Activated T-cell treated with anti-CD3 and anti-CD28 coated beads, Interleukin-2, amount 50 U/mL, for 24 hours (primary cell): ENCODE results near the gene CCDC50.

Source experiments
- DNase-seq: peaks from one replicate; pipeline ENCODE4 v3.0.0-alpha.2; 2020
- H3K27ac Mint-ChIP-seq: 2 replicates; pipeline ENCODE4 v1.8.0; 2020; ENCODE audit warnings: mild to moderate bottlenecking, mixed read lengths
- H3K27me3 Mint-ChIP-seq: 2 replicates; pipeline ENCODE4 v1.8.0; 2020; ENCODE audit warnings: mixed read lengths
- H3K36me3 Mint-ChIP-seq: 2 replicates; pipeline ENCODE4 v1.8.0; 2020; ENCODE audit warnings: low read depth, mixed read lengths
- H3K4me1 Mint-ChIP-seq: 2 replicates; pipeline ENCODE4 v1.8.0; 2020; ENCODE audit warnings: low read depth, mixed read lengths
- H3K4me3 Mint-ChIP-seq: 2 replicates; pipeline ENCODE4 v1.8.0; 2020; ENCODE audit warnings: mild to moderate bottlenecking, moderate library complexity, mixed read lengths
- H3K9me3 Mint-ChIP-seq: 2 replicates; pipeline ENCODE4 v1.8.0; 2020; ENCODE audit warnings: mixed read lengths

The CCDC50 gene

DNA sequence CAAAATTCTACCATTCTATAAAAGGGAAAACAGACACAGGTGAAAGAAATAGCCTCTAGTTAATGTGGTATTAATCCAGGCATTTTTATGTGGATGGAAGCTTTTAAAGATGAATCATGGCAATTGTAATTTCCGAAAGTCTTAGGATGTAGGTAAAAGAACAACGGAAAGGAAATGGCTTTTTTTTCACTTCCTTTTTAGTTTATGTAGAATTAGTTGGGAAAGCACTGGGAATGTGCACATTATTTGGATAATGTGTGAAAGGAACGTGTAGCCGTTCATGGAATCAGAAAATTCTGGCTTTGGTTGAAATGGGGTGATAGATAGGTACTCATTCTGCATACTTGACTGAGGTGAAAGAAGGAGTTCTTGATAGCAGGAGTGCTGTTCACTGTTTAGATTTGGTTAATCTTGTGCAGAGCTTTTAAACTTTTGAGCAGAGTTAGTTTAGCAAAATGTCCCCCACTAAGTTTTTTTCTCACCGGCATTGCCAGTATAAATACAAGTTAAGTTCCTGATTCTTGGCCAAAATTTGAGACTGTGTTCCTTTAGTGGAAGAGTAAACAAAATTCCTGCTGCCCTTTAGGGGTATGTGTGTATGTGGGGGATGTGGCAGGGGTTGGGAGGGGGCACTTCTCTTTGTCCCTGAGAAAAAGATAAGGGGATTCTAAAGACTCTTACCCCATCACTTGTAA lies 21.3 kb downstream of the CCDC50 start:
- Mint-ChIP-seq H3K27me3 (no peaks in the 10 kb centered on the region), H3K4me1 (peaks cover 9% of the 10 kb centered on the region), H3K36me3 (no peaks in the 10 kb centered on the region), H3K9me3 (no peaks in the 10 kb centered on the region), H3K27ac (no peak overlapping the region), H3K4me3 (no peak overlapping the region)
- DNase-seq = no peak

DNA sequence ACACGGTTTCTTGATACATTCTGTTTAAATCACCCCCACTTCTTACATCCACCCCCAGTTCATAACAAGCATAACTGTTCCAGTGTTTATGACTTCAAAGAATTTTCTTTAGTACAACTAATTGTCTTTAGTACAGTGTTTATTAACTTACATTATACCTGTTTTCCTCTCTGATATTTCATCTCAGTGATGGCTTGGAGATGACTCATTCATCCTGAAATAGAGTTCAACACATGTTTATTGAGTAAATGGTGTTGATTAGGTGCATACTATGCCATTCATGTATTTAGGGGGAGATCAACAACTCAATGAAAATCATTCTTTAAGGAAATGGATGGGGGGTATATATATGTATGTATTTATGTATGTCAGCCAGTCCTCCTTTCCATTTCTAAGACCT lies 22.8 kb downstream of the CCDC50 start:
- DNase-seq = no peak
- H3K4me3 Mint-ChIP-seq = no peak overlapping the region
- H3K27ac Mint-ChIP-seq = no peak overlapping the region
- no peaks in the 10 kb centered on the region for H3K9me3 Mint-ChIP-seq
- no peaks in the 10 kb centered on the region for H3K27me3 Mint-ChIP-seq
- no peaks in the 10 kb centered on the region for H3K36me3 Mint-ChIP-seq
- peaks cover 12% of the 10 kb centered on the region for H3K4me1 Mint-ChIP-seq

DNA sequence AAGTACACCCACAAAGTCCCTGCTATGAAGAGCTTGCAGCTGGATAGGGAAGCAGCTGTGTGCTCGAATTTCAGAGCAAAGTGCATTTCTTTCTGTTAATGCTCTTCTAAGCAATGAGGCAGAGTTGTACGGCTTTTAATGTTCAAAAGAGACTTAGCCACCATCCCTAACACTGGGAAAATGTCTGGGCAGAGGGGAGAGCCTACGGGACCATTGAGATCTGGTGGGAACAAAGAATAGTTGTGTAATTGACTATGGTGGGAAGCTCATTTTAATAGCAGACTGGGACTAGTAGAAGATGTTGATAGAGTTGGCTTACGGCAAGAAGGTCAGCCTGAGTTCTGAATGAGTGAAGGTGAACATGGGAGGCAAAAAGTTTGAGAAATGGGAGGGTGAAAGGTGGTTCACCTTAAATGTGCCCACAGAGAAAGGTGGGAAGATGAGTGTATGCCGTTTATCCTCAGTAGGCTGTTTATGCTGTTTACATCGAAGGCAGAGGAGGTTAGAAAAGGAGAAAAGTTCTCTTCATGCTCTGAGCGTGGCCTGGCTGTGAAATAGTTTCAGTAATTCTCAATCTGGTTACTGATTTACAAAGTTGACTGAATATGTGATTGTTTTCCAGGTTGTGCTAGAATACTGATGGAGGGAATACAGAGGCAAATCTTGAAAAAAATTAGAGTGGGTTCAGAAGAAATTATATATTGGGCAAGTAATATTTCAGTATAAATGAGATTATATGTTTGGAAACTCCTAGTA lies 24.0 kb downstream of the CCDC50 start:
- H3K4me3 Mint-ChIP-seq = no peak overlapping the region
- DNase-seq = no peak
- H3K36me3 Mint-ChIP-seq = no peaks in the 10 kb centered on the region
- H3K27me3 Mint-ChIP-seq = no peaks in the 10 kb centered on the region
- no peak overlapping the region for H3K27ac Mint-ChIP-seq
- H3K9me3 Mint-ChIP-seq = no peaks in the 10 kb centered on the region
- H3K4me1 Mint-ChIP-seq = peaks cover 11% of the 10 kb centered on the region

DNA sequence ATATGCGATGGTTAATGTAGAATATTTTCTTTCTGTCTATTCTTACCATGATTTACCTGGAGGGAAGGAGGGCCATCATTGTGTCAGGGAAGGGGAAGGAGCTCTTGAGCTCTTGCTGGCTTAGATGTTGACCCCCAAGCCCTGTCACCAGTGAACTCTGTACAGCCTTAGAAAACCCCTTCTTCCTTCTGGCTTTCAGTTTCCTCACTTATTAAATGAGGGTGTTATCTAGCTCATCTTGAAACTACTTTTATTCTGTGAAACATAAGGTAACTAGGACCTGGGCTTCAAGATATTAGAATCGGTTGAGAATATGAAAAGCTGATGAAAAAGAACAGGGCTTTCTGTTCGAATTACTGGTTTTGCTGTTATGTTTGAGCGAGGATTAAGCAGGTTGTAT lies 26.2 kb downstream of the CCDC50 start:
- peaks cover 5% of the 10 kb centered on the region for H3K36me3 Mint-ChIP-seq
- peaks cover 20% of the 10 kb centered on the region for H3K4me1 Mint-ChIP-seq
- H3K27me3 Mint-ChIP-seq = no peaks in the 10 kb centered on the region
- no peak overlapping the region for H3K4me3 Mint-ChIP-seq
- H3K9me3 Mint-ChIP-seq = no peaks in the 10 kb centered on the region
- no peak overlapping the region for H3K27ac Mint-ChIP-seq
- DNase-seq = no peak

DNA sequence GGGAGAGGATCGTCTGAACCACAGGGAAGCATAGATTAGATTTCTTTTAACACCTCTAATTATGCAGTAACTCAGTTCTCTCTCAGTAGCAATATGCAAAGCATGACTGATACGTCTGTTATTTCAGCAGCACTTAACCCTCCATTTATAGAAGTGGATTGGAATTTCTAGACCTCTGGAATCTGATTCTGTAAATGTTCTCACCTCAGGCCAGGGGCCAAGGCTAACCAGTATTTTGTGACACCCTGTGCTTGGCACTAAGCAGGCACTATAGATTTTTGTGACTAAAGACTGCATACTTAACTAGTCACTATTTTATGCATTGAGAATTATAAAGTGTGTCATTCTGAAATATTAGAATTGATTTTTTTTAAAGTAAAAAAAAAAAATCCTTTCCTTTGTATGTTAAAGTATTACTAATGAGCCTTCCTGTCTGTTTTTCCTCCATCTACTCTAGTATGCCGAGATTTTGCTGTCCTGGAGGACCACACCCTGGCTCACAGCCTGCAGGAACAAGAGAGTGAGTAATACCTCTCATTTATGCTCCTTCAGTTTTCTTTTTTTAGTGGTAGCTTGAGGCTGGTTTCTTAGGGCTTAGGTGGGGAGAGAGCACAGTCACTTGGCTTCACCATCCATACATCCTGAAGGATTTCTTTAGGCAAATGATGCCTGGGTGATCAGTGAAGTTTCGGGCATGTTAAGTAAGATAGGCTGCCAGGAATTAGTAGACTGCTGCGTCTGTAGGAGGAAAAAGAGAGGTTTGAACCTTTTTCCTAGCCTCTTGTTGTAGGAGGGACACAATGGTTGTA lies 27.6 kb downstream of the CCDC50 start:
- no peak overlapping the region for H3K27ac Mint-ChIP-seq
- H3K9me3 Mint-ChIP-seq = no peaks in the 10 kb centered on the region
- no peak for DNase-seq
- H3K36me3 Mint-ChIP-seq = peaks cover 5% of the 10 kb centered on the region
- peaks cover 20% of the 10 kb centered on the region for H3K4me1 Mint-ChIP-seq
- H3K27me3 Mint-ChIP-seq = no peaks in the 10 kb centered on the region
- no peak overlapping the region for H3K4me3 Mint-ChIP-seq

DNA sequence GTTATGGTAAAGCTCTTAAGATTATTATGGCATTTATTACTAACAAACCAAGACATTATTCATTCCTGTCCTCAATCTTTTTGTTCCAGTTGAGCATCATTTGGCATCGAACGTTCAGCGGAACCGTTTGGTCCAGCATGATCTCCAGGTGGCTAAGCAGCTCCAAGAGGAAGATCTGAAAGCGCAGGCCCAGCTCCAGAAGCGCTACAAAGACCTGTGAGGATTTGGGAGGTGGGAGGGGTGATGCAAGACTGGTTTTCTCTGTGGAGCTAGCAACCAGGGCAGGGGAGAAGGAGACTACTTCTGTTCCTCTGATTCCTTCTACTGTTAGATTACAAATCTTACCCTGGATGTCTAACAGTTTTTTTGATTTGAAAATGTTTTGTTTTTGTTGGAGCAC lies 28.7 kb downstream of the CCDC50 start:
- H3K36me3 Mint-ChIP-seq = peaks cover 6% of the 10 kb centered on the region
- no peak overlapping the region for H3K27ac Mint-ChIP-seq
- no peak for DNase-seq
- no peaks in the 10 kb centered on the region for H3K9me3 Mint-ChIP-seq
- peaks cover 20% of the 10 kb centered on the region for H3K4me1 Mint-ChIP-seq
- no peak overlapping the region for H3K4me3 Mint-ChIP-seq
- H3K27me3 Mint-ChIP-seq = no peaks in the 10 kb centered on the region

DNA sequence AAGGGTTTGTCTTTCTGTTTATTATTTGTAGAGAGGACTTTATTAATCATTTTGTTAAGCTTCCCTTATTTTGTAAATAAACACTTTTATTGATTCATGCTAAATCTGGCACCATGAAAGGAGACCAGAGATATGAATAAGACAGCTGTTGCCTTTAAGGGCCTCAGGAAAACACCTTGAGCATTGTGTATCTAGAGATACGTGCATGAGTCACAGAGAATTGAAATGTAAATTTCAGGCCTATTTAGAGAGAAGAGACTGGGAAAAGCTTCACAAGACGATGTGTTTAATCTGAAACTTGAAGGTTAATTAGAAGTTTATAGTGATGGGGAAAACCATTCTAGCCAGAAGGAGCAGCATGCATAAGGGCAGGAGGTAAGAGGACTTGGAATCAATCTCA lies 29.7 kb downstream of the CCDC50 start:
- Mint-ChIP-seq H3K27ac (peak overlapping the region; percentile 2), H3K9me3 (no peaks in the 10 kb centered on the region), H3K36me3 (peaks cover 10% of the 10 kb centered on the region), H3K4me1 (peaks cover 18% of the 10 kb centered on the region), H3K4me3 (no peak overlapping the region), H3K27me3 (no peaks in the 10 kb centered on the region)
- no peak for DNase-seq

DNA sequence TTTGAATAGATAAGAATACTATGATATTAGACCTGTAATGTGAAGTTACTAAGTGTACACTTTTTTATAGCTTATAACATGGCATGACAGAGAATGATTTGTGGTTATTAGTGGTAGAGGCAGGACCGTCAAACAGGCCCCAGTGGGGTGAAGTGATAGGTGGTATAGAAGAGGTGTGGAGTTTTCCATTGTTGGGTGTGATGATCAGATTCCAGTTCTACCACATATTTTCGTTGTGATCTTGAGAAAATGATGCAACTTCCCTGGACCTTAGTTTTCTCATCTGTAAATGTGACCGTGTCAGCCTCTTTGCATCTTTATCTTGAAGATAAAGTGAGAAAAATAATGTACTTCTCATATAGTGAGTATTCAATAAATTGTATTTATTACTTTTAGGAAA lies 31.4 kb downstream of the CCDC50 start:
- no peak overlapping the region for H3K27ac Mint-ChIP-seq
- no peaks in the 10 kb centered on the region for H3K9me3 Mint-ChIP-seq
- peaks cover 10% of the 10 kb centered on the region for H3K36me3 Mint-ChIP-seq
- no peak overlapping the region for H3K4me3 Mint-ChIP-seq
- no peak for DNase-seq
- no peaks in the 10 kb centered on the region for H3K27me3 Mint-ChIP-seq
- H3K4me1 Mint-ChIP-seq = peaks cover 14% of the 10 kb centered on the region

DNA sequence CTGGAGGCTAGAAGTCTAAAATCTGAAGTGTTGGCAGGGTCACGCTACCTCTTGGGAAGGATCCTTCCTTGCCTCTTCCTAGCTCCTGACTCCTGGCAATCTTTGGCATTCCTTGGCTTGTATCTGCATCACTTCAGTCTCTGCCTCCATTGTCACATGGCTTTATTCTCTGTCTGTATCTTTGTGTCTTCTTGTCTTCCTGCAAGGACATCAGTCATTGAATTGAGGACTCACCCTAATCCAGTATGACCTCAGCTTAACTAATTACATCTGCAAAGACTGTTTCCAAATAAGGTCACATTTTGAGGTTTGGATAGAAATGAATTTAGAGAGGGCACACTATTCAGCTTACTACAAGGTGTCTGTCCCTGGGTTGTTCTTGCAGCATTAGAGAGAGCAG lies 32.3 kb downstream of the CCDC50 start:
- Mint-ChIP-seq H3K9me3 (no peaks in the 10 kb centered on the region), H3K4me1 (peaks cover 12% of the 10 kb centered on the region), H3K27me3 (no peaks in the 10 kb centered on the region), H3K36me3 (peaks cover 10% of the 10 kb centered on the region), H3K4me3 (no peak overlapping the region), H3K27ac (no peak overlapping the region)
- no peak for DNase-seq

DNA sequence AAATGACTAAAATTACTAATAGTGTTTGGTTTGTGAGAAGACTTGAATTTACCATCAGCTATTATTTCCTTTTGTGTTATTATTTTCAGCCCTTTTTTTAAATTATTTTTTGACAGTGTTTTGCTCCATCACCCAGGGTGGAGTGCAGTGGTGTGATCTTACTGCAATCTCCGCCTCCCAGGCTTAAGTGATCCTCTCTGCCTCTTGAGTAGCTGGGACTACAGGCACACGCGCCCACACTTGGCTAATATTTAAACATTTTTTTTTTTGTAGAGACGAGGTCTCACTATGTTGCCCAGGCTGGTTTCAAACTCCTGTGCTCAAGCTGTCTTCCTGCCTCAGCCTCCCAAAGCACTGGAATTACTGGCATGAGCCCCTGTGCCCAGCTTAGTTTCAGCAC lies 32.8 kb downstream of the CCDC50 start:
- Mint-ChIP-seq H3K36me3 (peaks cover 10% of the 10 kb centered on the region), H3K27ac (no peak overlapping the region), H3K9me3 (no peaks in the 10 kb centered on the region), H3K4me3 (no peak overlapping the region), H3K4me1 (peaks cover 12% of the 10 kb centered on the region), H3K27me3 (no peaks in the 10 kb centered on the region)
- DNase-seq = no peak

DNA sequence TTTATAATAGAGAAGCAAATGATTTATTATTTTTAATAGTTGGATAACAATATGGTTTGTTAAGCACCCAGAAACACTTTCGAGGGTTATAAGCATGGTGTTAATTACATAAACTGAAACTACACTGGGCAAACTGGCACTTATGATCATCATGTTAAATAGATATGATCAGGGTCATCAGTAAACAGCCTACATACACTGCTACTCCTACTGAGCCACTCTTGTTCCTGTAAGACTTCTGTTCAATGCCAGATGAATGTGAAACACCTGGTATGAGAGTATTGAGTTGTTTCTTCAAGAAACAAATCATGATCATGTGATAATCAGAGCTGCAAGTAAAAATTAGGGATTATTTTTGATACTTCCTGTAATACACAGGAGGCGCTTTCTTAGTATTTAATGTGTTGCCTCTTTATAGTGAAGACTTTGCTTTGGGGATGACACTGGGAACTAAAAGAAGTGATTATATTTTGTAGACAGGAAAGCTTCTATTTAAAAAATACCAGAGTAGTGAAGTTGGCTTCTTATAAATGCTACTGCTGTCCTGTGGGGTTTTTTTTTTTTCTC lies 33.4 kb downstream of the CCDC50 start:
- peaks cover 11% of the 10 kb centered on the region for H3K36me3 Mint-ChIP-seq
- peaks cover 12% of the 10 kb centered on the region for H3K4me1 Mint-ChIP-seq
- H3K9me3 Mint-ChIP-seq = no peaks in the 10 kb centered on the region
- no peak overlapping the region for H3K27ac Mint-ChIP-seq
- no peak overlapping the region for H3K4me3 Mint-ChIP-seq
- DNase-seq = no peak
- no peaks in the 10 kb centered on the region for H3K27me3 Mint-ChIP-seq

DNA sequence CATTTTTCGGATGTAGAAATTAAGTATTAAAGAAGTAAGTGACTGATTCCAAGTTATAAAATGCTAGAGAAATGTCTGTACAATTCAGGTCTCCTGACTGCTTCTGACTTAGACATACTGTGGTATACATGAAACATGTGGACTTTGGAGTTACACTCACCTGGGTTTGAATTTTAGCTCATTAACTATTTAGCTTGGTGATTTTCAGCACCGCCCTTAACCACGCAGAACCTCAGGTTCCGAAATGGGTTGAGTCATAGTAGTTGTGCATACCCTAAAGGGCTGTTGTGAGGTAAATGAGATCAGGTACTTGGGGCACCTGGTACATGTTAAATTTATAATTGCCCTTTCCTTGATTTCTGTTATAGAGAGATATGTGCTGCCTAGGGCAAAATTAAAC lies 34.0 kb downstream of the CCDC50 start:
- H3K9me3 Mint-ChIP-seq = no peaks in the 10 kb centered on the region
- no peak overlapping the region for H3K4me3 Mint-ChIP-seq
- H3K36me3 Mint-ChIP-seq = peaks cover 11% of the 10 kb centered on the region
- DNase-seq = no peak
- H3K4me1 Mint-ChIP-seq = peaks cover 10% of the 10 kb centered on the region
- H3K27ac Mint-ChIP-seq = no peak overlapping the region
- no peaks in the 10 kb centered on the region for H3K27me3 Mint-ChIP-seq

DNA sequence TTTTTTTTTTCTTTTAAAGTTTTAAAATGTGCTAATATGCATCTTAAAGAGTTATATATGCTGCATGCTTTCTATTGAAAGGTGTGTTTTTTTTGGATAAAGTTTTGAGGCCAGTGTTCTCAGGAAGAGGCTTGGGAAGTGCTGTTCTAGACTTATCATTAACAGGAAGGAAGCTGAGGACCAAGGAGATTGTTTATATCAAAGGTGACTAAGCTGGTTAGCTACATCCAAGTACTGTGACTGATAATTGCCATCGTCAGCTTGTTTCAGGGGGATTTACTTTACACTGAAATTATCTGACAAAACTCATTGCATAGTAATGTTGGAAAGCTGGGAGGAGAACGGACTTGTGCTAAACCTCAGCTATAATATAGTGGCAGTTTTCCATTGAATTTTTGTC lies 37.5 kb downstream of the CCDC50 start:
- Mint-ChIP-seq H3K27me3 (no peaks in the 10 kb centered on the region), H3K9me3 (no peaks in the 10 kb centered on the region), H3K27ac (no peak overlapping the region), H3K36me3 (peaks cover 15% of the 10 kb centered on the region), H3K4me1 (no peaks in the 10 kb centered on the region), H3K4me3 (no peak overlapping the region)
- no peak for DNase-seq

DNA sequence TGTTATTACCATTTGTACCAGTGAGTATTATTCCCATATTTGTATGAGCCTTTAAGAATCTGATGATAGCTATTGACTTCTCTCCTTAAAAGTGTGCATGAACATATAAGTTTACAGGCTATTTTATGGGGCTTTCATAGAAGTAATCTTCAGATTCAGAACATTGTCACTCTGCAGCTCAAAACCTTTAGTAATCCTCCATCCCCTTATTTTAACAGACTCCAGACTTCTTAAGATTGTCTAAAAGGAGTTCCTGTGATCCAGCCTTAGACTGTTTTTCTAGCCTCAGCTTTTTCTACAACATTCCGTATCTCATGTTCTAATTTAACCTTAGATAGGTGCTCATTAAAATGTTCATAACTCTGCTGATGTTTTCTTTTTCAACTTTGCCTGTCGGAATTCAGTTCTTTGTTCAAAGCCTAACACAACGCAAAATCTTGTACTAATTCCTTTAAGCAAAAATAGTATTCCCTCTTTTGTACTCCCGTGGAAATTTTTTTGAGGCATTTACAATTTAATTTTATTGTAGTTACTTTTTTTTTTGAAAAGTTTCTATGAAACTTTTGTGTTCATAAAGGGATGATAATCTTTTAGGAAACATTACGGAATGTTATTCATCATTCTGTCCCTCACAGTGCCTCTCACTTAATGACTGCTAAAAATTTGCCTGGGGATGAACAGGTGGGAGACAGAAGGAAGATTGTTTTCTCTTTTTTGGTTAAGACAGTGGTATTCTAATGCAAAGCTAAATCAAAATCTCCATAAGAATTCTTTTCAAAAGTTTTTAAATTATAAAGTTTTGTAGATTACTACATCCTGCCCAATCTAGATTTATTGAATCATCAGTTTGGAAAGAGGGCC lies 39.8 kb downstream of the CCDC50 start:
- Mint-ChIP-seq H3K27me3 (no peaks in the 10 kb centered on the region), H3K36me3 (peaks cover 10% of the 10 kb centered on the region), H3K4me1 (peaks cover 2% of the 10 kb centered on the region)

More for the DNA sequence above, 39.8 kb downstream of the CCDC50 start:
- DNase-seq = no peak
- H3K27ac Mint-ChIP-seq = no peak overlapping the region
- H3K9me3 Mint-ChIP-seq = no peaks in the 10 kb centered on the region
- H3K4me3 Mint-ChIP-seq = no peak overlapping the region
